GM13977 (cell line): ENCODE data around the gene SPRYD3.

Source experiments
- DNase-seq: peaks from one replicate; pipeline ENCODE4 v3.0.0; 2012; ENCODE audit warnings: low spot score
- CTCF ChIP-seq: IDR thresholded peaks from 2 replicates; pipeline ENCODE4 v1.5.1; 2012; ENCODE audit warnings: mild to moderate bottlenecking, control low read depth; ENCODE audit not compliant: insufficient read depth; ENCODE audit errors: extremely low read depth, missing control alignments
- in situ Hi-C: fragments of 300-500 bp; cut with MboI; formaldehyde crosslinking; loops from one replicate; pipeline ENCODE4 v1.12.0; 2022; ENCODE audit warnings: low sequenced_read_pairs, low pct_unique_long_range_greater_than_20kb, mixed read lengths, inconsistent platforms; ENCODE audit not compliant: unreplicated experiment

SPRYD3 gene

GRCh38 chr12:53065470-53065869, 13.7 kb downstream of the SPRYD3 start:
- peak; percentile 5 for TF ChIP-seq CTCF
- no peak for DNase-seq
- in situ Hi-C loops: no loop called here

- TF ChIP-seq CTCF: no peak
- DNase-seq: no peak
- in situ Hi-C loops: no loop called here
These were observed 14.4 kb downstream of the SPRYD3 start for GRCh38 chr12:53064613-53065436.

- DNase-seq: no peak
- in situ Hi-C loops: no loop called here
- no peak for TF ChIP-seq CTCF
These were observed 15.2 kb downstream of the SPRYD3 start for GRCh38 chr12:53063708-53064612.

- no peak for TF ChIP-seq CTCF
- no peak for DNase-seq
- in situ Hi-C loops: no loop called here
These were observed 16.0 kb downstream of the SPRYD3 start for GRCh38 chr12:53062977-53063707.

- no peak for DNase-seq
- in situ Hi-C loops: no loop called here
- no peak for TF ChIP-seq CTCF
These were observed 16.9 kb downstream of the SPRYD3 start for GRCh38 chr12:53062011-53062961.
